RWPE2 (cell line): ENCODE data around the gene SMIM12.
A peak's percentile ranks its signal among the peaks of the same experiment; 100 is the strongest.
"Not testable (repeated sequence)": the region's sequence is repeated elsewhere in the genome, so short reads cannot be mapped to it uniquely, and the experiment has no call there.

ENCODE experiments used
- ATAC-seq: fragments of 200-7000 bp; cut with Tn5 transposase; 3 replicates; pipeline ENCODE4 v1.9.1; 2021; ENCODE audit warnings: low read depth
- DNase-seq: peaks from one replicate; pipeline ENCODE4 v3.0.0-alpha.2; 2020; ENCODE audit warnings: low spot score
- H3K27ac ChIP-seq: fragments of 450-650 bp; 2 replicates; pipeline ENCODE4 v1.5.1; 2017; ENCODE audit warnings: mild to moderate bottlenecking; ENCODE audit not compliant: poor library complexity, severe bottlenecking
- H3K27me3 ChIP-seq: fragments of 250-450 bp; sonication (Bioruptor Pico); 2 replicates; pipeline ENCODE4 v1.5.1; 2021; ENCODE audit warnings: mild to moderate bottlenecking, moderate library complexity; ENCODE audit not compliant: insufficient read depth, poor library complexity, severe bottlenecking
- H3K36me3 ChIP-seq: fragments of 250-450 bp; sonication (Bioruptor Pico); 2 replicates; pipeline ENCODE4 v1.5.1; 2020; ENCODE audit warnings: low read depth, mild to moderate bottlenecking, moderate library complexity
- H3K4me1 ChIP-seq: fragments of 250-450 bp; sonication (Bioruptor Pico); 2 replicates; pipeline ENCODE4 v1.5.1; 2021; ENCODE audit warnings: mild to moderate bottlenecking, moderate library complexity; ENCODE audit not compliant: insufficient read depth, poor library complexity, severe bottlenecking
- H3K4me3 ChIP-seq: fragments of 250-450 bp; sonication (Bioruptor Pico); 2 replicates; pipeline ENCODE4 v1.5.1; 2021; ENCODE audit warnings: mild to moderate bottlenecking, moderate library complexity; ENCODE audit not compliant: severe bottlenecking
- H3K9me3 ChIP-seq: fragments of 250-450 bp; sonication (Bioruptor Pico); 2 replicates; pipeline ENCODE4 v1.5.1; 2021; ENCODE audit warnings: mild to moderate bottlenecking, moderate library complexity; ENCODE audit not compliant: severe bottlenecking
- TF ChIP-seq, protein P1 (sequence below): fragments of 450-650 bp; IDR thresholded peaks from one replicate; pipeline ENCODE4 v1.5.1; 2017; ENCODE audit warnings: mild to moderate bottlenecking, moderate library complexity; ENCODE audit not compliant: poor library complexity, severe bottlenecking

The SMIM12 gene

GRCh38 chr1:34825455-34826091, 34.0 kb downstream of the SMIM12 start:
- Histone ChIP-seq H3K36me3 (no peaks in the 10 kb centered on the region), H3K4me1 (no peaks in the 10 kb centered on the region), H3K4me3 (no peak overlapping the region), H3K27me3 (no peaks in the 10 kb centered on the region), H3K27ac (no peak overlapping the region), H3K9me3 (no peaks in the 10 kb centered on the region)
- DNase-seq, result no peak
- TF ChIP-seq, protein P1, sequence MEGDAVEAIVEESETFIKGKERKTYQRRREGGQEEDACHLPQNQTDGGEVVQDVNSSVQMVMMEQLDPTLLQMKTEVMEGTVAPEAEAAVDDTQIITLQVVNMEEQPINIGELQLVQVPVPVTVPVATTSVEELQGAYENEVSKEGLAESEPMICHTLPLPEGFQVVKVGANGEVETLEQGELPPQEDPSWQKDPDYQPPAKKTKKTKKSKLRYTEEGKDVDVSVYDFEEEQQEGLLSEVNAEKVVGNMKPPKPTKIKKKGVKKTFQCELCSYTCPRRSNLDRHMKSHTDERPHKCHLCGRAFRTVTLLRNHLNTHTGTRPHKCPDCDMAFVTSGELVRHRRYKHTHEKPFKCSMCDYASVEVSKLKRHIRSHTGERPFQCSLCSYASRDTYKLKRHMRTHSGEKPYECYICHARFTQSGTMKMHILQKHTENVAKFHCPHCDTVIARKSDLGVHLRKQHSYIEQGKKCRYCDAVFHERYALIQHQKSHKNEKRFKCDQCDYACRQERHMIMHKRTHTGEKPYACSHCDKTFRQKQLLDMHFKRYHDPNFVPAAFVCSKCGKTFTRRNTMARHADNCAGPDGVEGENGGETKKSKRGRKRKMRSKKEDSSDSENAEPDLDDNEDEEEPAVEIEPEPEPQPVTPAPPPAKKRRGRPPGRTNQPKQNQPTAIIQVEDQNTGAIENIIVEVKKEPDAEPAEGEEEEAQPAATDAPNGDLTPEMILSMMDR, result no peak
- ATAC-seq, result 0 out of 3 replicates have a peak, but pooled peaks have one; percentile 10

DNA sequence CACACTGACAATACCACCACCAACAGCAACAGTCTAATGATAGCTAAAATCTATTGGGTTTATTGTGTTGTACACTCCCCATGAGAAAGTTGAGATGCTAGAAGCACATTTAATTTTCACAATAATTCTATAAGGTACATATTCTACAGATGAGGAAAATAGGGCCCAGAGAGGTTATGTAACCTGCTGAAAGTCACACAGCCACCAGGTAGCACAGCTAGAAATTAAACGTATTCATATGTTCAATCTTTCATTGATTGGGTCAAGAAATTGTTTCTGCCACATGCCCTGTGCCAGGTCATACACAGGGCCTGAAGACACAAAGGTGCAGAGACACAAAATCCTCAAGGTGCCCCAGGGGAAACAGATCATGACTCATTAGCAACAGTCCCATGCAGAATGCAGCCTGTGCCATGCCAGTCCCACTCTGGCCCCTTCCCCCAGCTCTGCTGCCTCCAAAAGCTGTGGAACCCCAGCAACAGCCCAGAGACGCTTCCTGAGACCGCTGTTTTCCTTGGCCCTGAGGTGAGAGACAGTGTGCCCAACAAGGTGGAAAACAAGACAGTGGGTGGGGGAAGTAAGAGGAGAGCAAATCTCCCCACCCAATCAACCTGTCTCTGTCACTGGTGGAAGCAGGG, 34.6 kb downstream of the SMIM12 start:
- H3K27me3 ChIP-seq, result no peaks in the 10 kb centered on the region
- no peaks in the 10 kb centered on the region for H3K36me3 ChIP-seq
- TF ChIP-seq, protein P1, result no peak
- H3K4me3 ChIP-seq, result no peak overlapping the region
- no peak for ATAC-seq
- DNase-seq, result no peak
- H3K27ac ChIP-seq, result no peak overlapping the region
- H3K9me3 ChIP-seq, result no peaks in the 10 kb centered on the region
- H3K4me1 ChIP-seq, result no peaks in the 10 kb centered on the region

DNA sequence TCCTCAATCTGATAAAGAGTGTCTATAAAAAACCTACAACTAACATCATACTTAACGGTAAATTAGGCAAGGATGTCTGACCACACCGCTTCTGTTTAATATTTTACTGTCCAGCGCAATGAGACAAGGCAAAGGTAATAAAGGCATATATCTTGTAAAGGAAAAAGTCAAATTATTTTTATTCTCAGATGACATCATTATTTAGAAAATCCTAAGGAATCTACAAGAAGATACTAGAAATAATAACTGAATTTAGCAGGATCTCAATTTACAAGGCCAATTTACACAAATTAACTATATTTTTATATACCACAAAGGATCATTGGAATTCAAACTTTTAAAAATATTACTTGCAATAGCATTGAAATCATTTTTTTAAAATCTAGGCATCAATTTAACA, 37.3 kb downstream of the SMIM12 start:
- no peak for DNase-seq
- TF ChIP-seq, protein P1, result no peak
- ATAC-seq, result no peak
- no peaks in the 10 kb centered on the region for H3K9me3 ChIP-seq
- no peak overlapping the region for H3K27ac ChIP-seq
- no peaks in the 10 kb centered on the region for H3K36me3 ChIP-seq
- no peaks in the 10 kb centered on the region for H3K27me3 ChIP-seq
- no peak overlapping the region for H3K4me3 ChIP-seq
- no peaks in the 10 kb centered on the region for H3K4me1 ChIP-seq

- H3K4me1 ChIP-seq, H3K27ac ChIP-seq, H3K36me3 ChIP-seq, H3K9me3 ChIP-seq, H3K27me3 ChIP-seq, H3K4me3 ChIP-seq, DNase-seq, ATAC-seq: not testable (repeated sequence)
These were observed 40.7 kb downstream of the SMIM12 start for GRCh38 chr1:34818862-34819261.

GRCh38 chr1:34816778-34817177, 42.8 kb downstream of the SMIM12 start:
- no peaks in the 10 kb centered on the region for H3K36me3 ChIP-seq
- no peaks in the 10 kb centered on the region for H3K9me3 ChIP-seq
- H3K27me3 ChIP-seq, result no peaks in the 10 kb centered on the region
- DNase-seq (no peak), ATAC-seq (no peak)
- H3K4me1 ChIP-seq, result no peaks in the 10 kb centered on the region
- no peak overlapping the region for H3K27ac ChIP-seq
- no peak overlapping the region for H3K4me3 ChIP-seq
- TF ChIP-seq, protein P1, result no peak
